Measurements from ENCODE around the gene DOCK8.

- TF ChIP-seq EZH2phosphoT487 (IDR thresholded peaks at IDR 0.05; ENCODE audit: borderline replicate concordance, low read depth, low read length) (no peak), CTCF (conservative IDR thresholded peaks at IDR 0.05; ENCODE audit: low read length) (peak; percentile 27; the same call in 1 of the 2 replicates)
Observed at GRCh38 chr9:459491-460444, 245.1 kb downstream of the DOCK8 start.
